Measurements from ENCODE around the gene PF4V1.

PF4V1 gene

DNA sequence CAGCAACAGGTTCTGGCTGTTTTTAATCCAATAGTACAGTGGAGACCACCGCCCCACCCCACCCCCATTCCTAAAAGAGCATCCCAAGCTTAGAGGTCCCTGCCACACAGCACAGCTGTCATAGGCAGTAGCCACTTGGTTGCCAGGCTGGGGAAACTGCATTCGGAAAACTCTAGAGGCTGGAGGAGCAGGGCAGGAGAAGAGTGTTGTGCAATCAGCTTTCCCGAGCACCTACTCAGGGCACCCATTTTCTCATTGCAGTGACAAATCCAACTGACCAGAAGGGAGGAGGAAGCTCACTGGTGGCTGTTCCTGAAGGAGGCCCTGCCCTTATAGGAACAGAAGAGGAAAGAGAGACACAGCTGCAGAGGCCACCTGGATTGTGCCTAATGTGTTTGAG, 17.2 kb downstream of the PF4V1 start:
- Histone ChIP-seq H2AFZ (ENCODE audit: low read length, unreplicated experiment) (no peak overlapping the region), H3K27ac (ENCODE audit: low read depth, low read length) (peak overlapping the region; percentile 55), H3K4me1 (ENCODE audit: control insufficient read depth, insufficient read depth, low read length, unreplicated experiment) (peaks cover 27% of the 10 kb centered on the region), H3K36me3 (ENCODE audit: insufficient read depth, low read length) (no peaks in the 10 kb centered on the region), H3K79me2 (ENCODE audit: control insufficient read depth, insufficient read depth, low read length, unreplicated experiment) (no peaks in the 10 kb centered on the region), H3K4me3 (ENCODE audit: low read depth, low read length) (peak overlapping the region; percentile 81), H3K27me3 (ENCODE audit: insufficient read depth, low read length) (no peaks in the 10 kb centered on the region)

DNA sequence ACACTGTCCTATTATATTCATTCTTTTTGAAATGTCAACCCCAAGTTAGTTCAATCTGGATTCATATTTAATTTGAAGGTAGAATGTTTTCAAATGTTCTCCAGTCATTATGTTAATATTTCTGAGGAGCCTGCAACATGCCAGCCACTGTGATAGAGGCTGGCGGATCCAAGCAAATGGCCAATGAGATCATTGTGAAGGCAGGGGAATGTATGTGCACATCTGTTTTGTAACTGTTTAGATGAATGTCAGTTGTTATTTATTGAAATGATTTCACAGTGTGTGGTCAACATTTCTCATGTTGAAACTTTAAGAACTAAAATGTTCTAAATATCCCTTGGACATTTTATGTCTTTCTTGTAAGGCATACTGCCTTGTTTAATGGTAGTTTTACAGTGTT, 17.7 kb downstream of the PF4V1 start:
- H2AFZ ChIP-seq (ENCODE audit: low read length, unreplicated experiment), result no peak overlapping the region
- H3K36me3 ChIP-seq (ENCODE audit: insufficient read depth, low read length), result no peaks in the 10 kb centered on the region
- H3K27me3 ChIP-seq (ENCODE audit: insufficient read depth, low read length), result no peaks in the 10 kb centered on the region
- H3K27ac ChIP-seq (ENCODE audit: low read depth, low read length), result peak overlapping the region; percentile 55
- H3K4me1 ChIP-seq (ENCODE audit: control insufficient read depth, insufficient read depth, low read length, unreplicated experiment), result peaks cover 32% of the 10 kb centered on the region
- H3K79me2 ChIP-seq (ENCODE audit: control insufficient read depth, insufficient read depth, low read length, unreplicated experiment), result no peaks in the 10 kb centered on the region
- H3K4me3 ChIP-seq (ENCODE audit: low read depth, low read length), result peak overlapping the region; percentile 81

DNA sequence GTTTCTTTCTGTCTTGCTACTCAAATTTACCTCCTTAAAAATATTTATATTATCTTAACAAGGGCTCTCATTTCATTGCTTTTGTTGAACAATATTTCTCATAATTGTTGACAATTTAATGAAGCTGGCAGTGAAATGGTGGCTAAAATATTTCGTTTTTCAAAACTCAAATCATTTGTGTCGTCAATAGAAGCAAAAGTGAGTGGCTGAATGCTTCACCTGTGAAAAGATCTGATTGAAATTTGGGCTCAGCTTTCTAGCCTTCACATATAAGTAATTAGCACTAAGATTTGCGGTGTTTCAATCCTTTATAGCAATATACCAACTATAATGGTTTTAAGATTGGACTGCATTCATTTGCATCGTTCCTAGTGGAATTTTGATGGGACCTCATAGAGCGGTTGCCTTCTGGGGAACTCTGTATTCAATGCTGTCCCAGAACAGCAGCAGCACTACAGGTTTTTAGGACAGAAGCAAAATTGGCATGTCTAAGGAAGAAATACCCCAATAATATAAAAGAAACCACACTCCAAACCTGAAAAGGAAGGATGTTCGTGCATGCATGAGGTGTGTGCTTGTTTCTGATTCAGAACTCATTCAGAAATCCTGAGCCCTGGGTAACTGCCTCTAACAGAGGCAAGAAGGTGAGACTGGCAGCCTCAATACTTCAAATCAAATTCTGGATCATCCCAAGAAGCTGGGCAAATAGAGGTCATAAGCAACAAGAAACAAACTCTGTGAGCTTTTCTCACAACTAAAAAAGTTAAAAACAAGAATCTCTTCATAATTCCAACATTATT, 18.6 kb downstream of the PF4V1 start:
- Histone ChIP-seq H3K27me3 (ENCODE audit: insufficient read depth, low read length) (no peaks in the 10 kb centered on the region), H3K79me2 (ENCODE audit: control insufficient read depth, insufficient read depth, low read length, unreplicated experiment) (no peaks in the 10 kb centered on the region), H3K27ac (ENCODE audit: low read depth, low read length) (peak overlapping the region; percentile 55), H3K36me3 (ENCODE audit: insufficient read depth, low read length) (no peaks in the 10 kb centered on the region), H2AFZ (ENCODE audit: low read length, unreplicated experiment) (no peak overlapping the region), H3K4me3 (ENCODE audit: low read depth, low read length) (peak overlapping the region; percentile 81), H3K4me1 (ENCODE audit: control insufficient read depth, insufficient read depth, low read length, unreplicated experiment) (peaks cover 32% of the 10 kb centered on the region)

DNA sequence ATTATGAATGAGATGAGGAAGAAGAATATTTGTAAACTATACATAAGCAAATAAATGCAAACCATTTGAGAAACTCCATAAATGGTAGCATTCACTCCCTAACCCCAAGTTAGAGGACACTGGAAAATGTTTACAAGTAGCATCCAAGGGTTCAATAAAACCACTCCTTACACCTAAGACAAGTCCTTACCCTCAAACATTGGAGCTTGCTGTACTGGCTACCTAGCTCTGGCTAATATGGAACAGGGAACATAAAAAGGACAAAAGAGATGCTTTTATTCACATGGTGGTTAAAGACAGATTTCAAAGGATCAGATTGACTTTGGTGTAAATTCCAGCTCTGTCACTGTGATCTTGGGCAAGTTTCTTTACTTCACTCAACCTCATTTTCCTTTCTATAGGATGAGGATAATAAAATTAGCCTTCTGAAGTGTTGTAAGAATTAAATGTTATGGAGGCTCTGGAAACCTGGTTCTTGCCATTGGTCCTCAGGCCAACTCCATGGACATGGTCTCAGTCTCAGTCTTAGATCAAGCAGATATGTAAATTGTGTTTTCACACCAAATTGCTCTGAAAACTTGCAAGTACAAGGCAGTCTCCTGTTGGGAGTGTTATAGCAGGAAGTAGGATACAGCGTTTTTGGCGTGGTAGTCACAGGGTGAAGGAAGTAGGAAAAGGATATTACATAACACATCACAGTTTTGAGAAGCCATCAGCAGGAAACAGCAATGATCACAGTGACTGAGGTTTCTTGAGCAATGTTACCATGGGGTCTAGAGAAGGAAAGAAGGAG, 19.4 kb downstream of the PF4V1 start:
- Histone ChIP-seq H3K27me3 (ENCODE audit: insufficient read depth, low read length) (no peaks in the 10 kb centered on the region), H3K36me3 (ENCODE audit: insufficient read depth, low read length) (no peaks in the 10 kb centered on the region), H3K4me1 (ENCODE audit: control insufficient read depth, insufficient read depth, low read length, unreplicated experiment) (peaks cover 32% of the 10 kb centered on the region), H3K4me3 (ENCODE audit: low read depth, low read length) (peak overlapping the region; percentile 81; the same call in 1 of the 2 replicates), H3K79me2 (ENCODE audit: control insufficient read depth, insufficient read depth, low read length, unreplicated experiment) (no peaks in the 10 kb centered on the region), H2AFZ (ENCODE audit: low read length, unreplicated experiment) (no peak overlapping the region), H3K27ac (ENCODE audit: low read depth, low read length) (peak overlapping the region; percentile 55)

DNA sequence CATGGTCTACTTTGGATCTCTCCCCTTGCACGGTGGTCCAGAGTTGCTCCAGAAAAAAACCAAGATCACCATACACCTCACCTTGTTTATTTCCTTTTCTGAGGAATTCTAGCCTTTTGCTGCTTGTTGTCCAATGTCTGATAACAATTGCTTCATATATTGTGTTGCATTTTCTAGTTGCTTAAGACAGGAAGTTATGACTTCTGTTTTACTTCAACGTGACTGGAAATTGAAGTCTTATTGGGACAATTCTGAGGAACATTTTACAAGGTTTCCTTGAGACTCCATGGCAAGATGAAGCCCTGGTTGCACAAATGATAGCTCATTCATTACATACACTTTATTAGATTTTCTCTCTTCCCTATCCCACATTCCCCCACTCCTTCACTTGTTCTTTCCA, 21.3 kb downstream of the PF4V1 start:
- no peak overlapping the region for H2AFZ ChIP-seq (ENCODE audit: low read length, unreplicated experiment)
- H3K79me2 ChIP-seq (ENCODE audit: control insufficient read depth, insufficient read depth, low read length, unreplicated experiment), result no peaks in the 10 kb centered on the region
- H3K36me3 ChIP-seq (ENCODE audit: insufficient read depth, low read length), result no peaks in the 10 kb centered on the region
- peaks cover 24% of the 10 kb centered on the region for H3K4me1 ChIP-seq (ENCODE audit: control insufficient read depth, insufficient read depth, low read length, unreplicated experiment)
- no peaks in the 10 kb centered on the region for H3K27me3 ChIP-seq (ENCODE audit: insufficient read depth, low read length)
- H3K4me3 ChIP-seq (ENCODE audit: low read depth, low read length), result no peak overlapping the region
- no peak overlapping the region for H3K27ac ChIP-seq (ENCODE audit: low read depth, low read length)

DNA sequence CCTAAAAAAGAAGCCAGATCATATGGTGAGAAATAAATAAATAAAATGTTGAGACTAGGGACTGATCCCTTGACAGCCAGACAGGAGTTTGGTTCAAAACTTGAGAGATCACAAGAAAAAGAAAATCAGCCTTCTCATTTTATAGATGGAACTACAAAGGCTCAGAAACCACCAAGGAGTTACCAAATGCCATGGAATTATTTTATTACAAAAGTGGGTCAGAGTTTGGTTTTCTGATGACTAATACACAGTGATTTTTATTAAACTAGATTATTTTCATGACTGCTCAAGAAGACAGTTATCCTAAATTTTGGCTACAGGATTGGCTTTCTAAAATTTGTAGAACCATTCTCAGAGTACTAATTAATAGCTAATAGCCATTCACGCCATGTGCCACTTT, 22.3 kb downstream of the PF4V1 start:
- no peaks in the 10 kb centered on the region for H3K79me2 ChIP-seq (ENCODE audit: control insufficient read depth, insufficient read depth, low read length, unreplicated experiment)
- H3K4me3 ChIP-seq (ENCODE audit: low read depth, low read length), result no peak overlapping the region
- no peak overlapping the region for H2AFZ ChIP-seq (ENCODE audit: low read length, unreplicated experiment)
- peak overlapping the region; percentile 1; the same call in 1 of the 2 replicates for H3K27ac ChIP-seq (ENCODE audit: low read depth, low read length)
- peaks cover 18% of the 10 kb centered on the region for H3K4me1 ChIP-seq (ENCODE audit: control insufficient read depth, insufficient read depth, low read length, unreplicated experiment)
- H3K27me3 ChIP-seq (ENCODE audit: insufficient read depth, low read length), result no peaks in the 10 kb centered on the region
- H3K36me3 ChIP-seq (ENCODE audit: insufficient read depth, low read length), result no peaks in the 10 kb centered on the region

DNA sequence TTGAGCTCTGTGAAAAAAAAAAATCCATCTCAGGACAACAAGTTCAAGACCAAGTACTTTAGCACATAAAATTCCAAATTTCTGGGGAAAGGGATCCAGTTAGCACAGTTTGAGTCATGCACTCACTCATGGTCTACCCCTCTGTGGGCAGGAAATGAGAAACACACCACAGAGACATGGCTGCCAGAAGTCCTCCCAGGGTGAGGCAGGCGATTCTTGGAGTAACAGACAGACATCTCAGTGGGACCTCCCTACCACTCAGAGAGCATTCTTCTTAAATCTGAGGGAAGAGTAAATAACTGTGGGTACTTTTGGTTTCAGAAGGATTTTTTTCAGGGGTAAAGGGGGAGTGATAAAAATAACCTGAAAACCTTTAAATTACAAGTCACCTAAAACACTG, 30.2 kb downstream of the PF4V1 start:
- Histone ChIP-seq H3K36me3 (ENCODE audit: insufficient read depth, low read length) (no peaks in the 10 kb centered on the region), H3K79me2 (ENCODE audit: control insufficient read depth, insufficient read depth, low read length, unreplicated experiment) (no peaks in the 10 kb centered on the region), H3K4me1 (ENCODE audit: control insufficient read depth, insufficient read depth, low read length, unreplicated experiment) (peaks cover 30% of the 10 kb centered on the region), H3K27me3 (ENCODE audit: insufficient read depth, low read length) (no peaks in the 10 kb centered on the region), H2AFZ (ENCODE audit: low read length, unreplicated experiment) (peak overlapping the region; percentile 8), H3K27ac (ENCODE audit: low read depth, low read length) (0 out of 2 replicates have a peak overlapping the region, but pooled peaks have one; percentile 13), H3K4me3 (ENCODE audit: low read depth, low read length) (no peak overlapping the region)

DNA sequence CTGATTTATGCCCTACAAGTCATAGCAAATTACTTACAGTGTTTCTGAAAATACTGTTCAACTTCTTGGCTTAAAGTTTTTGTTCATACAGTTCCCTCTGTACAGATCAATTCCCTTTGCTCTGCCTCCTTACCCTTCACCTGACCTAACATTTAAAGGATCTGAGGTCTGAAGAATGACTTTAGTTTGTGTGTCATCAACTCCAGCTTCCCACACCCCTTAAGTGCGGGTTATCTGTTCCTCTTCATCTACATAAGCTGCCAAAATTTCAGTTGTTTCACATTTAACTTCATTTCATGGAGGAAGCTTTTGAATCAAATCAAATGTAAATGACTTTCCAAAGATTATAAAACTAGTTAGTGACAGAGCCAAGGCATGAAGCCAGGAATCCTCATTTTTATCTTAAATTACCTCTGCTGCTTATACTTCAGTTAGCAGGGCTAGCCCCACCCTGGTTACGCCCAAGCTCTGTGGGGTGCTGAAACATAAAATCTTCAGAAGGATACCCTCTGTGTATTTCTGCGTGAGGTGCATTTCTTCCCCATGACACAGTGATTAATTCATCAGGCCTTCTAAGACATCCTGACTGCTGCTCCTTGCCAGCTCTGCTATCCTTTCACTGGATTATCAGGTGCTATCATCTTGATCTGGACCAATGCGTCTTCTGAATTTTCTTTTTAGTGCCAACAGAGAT, 32.6 kb downstream of the PF4V1 start:
- no peak overlapping the region for H3K4me3 ChIP-seq (ENCODE audit: low read depth, low read length)
- peak overlapping the region; percentile 6; the same call in 1 of the 2 replicates for H3K27ac ChIP-seq (ENCODE audit: low read depth, low read length)
- no peak overlapping the region for H2AFZ ChIP-seq (ENCODE audit: low read length, unreplicated experiment)
- peaks cover 30% of the 10 kb centered on the region for H3K4me1 ChIP-seq (ENCODE audit: control insufficient read depth, insufficient read depth, low read length, unreplicated experiment)
- no peaks in the 10 kb centered on the region for H3K79me2 ChIP-seq (ENCODE audit: control insufficient read depth, insufficient read depth, low read length, unreplicated experiment)
- no peaks in the 10 kb centered on the region for H3K36me3 ChIP-seq (ENCODE audit: insufficient read depth, low read length)
- no peaks in the 10 kb centered on the region for H3K27me3 ChIP-seq (ENCODE audit: insufficient read depth, low read length)

DNA sequence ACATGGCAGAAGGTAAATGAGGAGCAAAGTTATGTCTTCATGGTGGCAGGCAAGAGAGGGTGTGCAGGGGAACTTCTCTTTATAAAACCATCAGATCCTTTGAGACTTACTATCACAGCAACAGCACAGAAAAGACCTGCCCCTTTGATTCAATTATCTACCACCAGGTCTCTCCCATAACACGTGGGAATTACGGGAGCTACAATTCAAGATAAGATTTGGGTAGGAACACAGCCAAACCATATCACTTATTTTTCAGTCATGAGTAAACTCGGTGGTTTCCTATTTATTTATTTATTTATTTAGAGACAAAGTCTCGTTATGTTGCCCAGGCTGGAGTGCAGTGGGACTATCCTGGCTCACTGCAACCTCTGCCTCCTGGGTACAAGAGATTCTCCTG, 38.2 kb downstream of the PF4V1 start:
- Histone ChIP-seq H3K79me2 (ENCODE audit: control insufficient read depth, insufficient read depth, low read length, unreplicated experiment) (no peaks in the 10 kb centered on the region), H3K36me3 (ENCODE audit: insufficient read depth, low read length) (no peaks in the 10 kb centered on the region), H2AFZ (ENCODE audit: low read length, unreplicated experiment) (no peak overlapping the region), H3K4me3 (ENCODE audit: low read depth, low read length) (no peak overlapping the region), H3K27ac (ENCODE audit: low read depth, low read length) (peak overlapping the region; percentile 72), H3K27me3 (ENCODE audit: insufficient read depth, low read length) (no peaks in the 10 kb centered on the region), H3K4me1 (ENCODE audit: control insufficient read depth, insufficient read depth, low read length, unreplicated experiment) (peaks cover 43% of the 10 kb centered on the region)

DNA sequence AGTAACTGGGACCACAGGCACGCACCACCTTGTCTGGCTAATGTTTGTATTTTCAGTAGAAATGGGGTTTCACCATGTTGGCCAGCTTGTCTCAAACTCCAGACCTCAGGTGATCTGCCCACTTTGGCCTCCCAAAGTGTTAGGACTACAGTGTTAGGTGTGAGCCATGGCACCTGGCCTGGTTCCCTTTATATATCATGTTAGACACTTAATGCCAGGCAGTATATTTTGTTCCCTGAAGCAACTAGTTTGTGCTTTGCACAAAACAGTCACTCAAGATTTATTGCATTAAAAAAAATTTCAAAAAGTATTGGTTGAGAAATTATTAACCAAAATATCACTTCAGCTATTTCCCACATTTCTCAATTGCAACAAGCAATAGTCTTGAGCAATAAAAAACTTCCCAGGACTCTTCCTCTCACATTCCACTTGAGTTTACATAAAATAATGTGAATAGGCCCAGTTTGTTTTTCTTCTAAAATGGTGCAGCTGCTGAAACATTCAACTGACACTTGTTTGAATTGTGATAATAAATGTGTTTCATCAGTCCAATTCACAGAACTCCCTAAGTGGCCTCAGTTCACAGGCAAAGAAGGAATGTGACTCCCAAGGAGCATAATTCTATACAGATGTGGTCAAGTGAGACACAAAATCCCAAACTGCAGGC, 38.8 kb downstream of the PF4V1 start:
- H3K4me3 ChIP-seq (ENCODE audit: low read depth, low read length), result no peak overlapping the region
- no peaks in the 10 kb centered on the region for H3K27me3 ChIP-seq (ENCODE audit: insufficient read depth, low read length)
- H3K27ac ChIP-seq (ENCODE audit: low read depth, low read length), result peak overlapping the region; percentile 72
- H3K4me1 ChIP-seq (ENCODE audit: control insufficient read depth, insufficient read depth, low read length, unreplicated experiment), result peaks cover 47% of the 10 kb centered on the region
- no peaks in the 10 kb centered on the region for H3K36me3 ChIP-seq (ENCODE audit: insufficient read depth, low read length)
- no peak overlapping the region for H2AFZ ChIP-seq (ENCODE audit: low read length, unreplicated experiment)
- H3K79me2 ChIP-seq (ENCODE audit: control insufficient read depth, insufficient read depth, low read length, unreplicated experiment), result no peaks in the 10 kb centered on the region

Data from ACC112 (cell line).